Sigmoid colon (tissue), 7 donors: ENCODE results near the gene SCG5. TPM values are rescaled to one million over a fixed set of nuclear protein-coding genes. Genes with fewer than 3 reads are reported as not detected.

ENCODE experiments used
- DNase-seq: peaks from one replicate; pipeline ENCODE4 v3.0.0-alpha.2; 2019
- H3K27ac ChIP-seq, 4 donors: fragments of 200-600 bp; sonication (generic); one replicate each; pipeline ENCODE4 v1.5.1; 2016 to 2019; ENCODE audit warnings: mild to moderate bottlenecking in 1 of 4
- H3K27me3 ChIP-seq, 3 donors: fragments of 200-600 bp; sonication (generic); one replicate each; pipeline ENCODE4 v1.5.1; 2019; ENCODE audit warnings: mild to moderate bottlenecking in 1 of 3
- H3K36me3 ChIP-seq, 4 donors: fragments of 200-600 bp; sonication (generic); one replicate each; pipeline ENCODE4 v1.5.1; 2016 to 2019
- H3K4me1 ChIP-seq, 4 donors: fragments of 200-600 bp; sonication (generic); one replicate each; pipeline ENCODE4 v1.5.1; 2017 to 2019
- H3K4me3 ChIP-seq, 4 donors: fragments of 200-600 bp; sonication (generic); one replicate each; pipeline ENCODE4 v1.5.1; 2017 to 2019; ENCODE audit warnings: mild to moderate bottlenecking in 2 of 4, moderate library complexity in 1 of 4
- H3K9me3 ChIP-seq, 4 donors: fragments of 200-600 bp in 3 of 4; sonication (generic) in 3 of 4; one replicate each; pipeline versions ENCODE4 v1.5.1 to v1.6.1; 2013 to 2019
- EP300 ChIP-seq, 4 donors: sonication (generic); formaldehyde crosslinking; IDR thresholded peaks; one replicate each; pipeline ENCODE4 v1.6.1; 2017; ENCODE audit warnings: antibody characterized with exemption in 4 of 4
- POLR2A ChIP-seq, 2 donors: fragments of 450-650 bp; IDR thresholded peaks; one replicate each; pipeline ENCODE4 v1.6.1; 2016; ENCODE audit warnings: antibody characterized with exemption in 2 of 2, mild to moderate bottlenecking in 2 of 2, moderate library complexity in 2 of 2
- POLR2AphosphoS5 ChIP-seq, 4 donors: sonication (generic); formaldehyde crosslinking; IDR thresholded peaks; one replicate each; pipeline ENCODE4 v1.6.1; 2017; ENCODE audit warnings: antibody characterized with exemption in 4 of 4
- WGBS, 2 donors: extraction: QIAGEN DNeasy Blood & Tissue Kit; methylation state at CpG; one replicate each; pipeline ENCODE4 v1.1.7; 2013; 5-methylcytosine and 5-hydroxymethylcytosine counted together
- intact Hi-C: fragments of 100-400 bp; cut with DNase I; formaldehyde crosslinking; loops from one replicate; pipeline ENCODE4 v1.15.1; 2023
- polyA plus RNA-seq, 3 donors: library from polyadenylated mRNA; stranded (reverse); fragments of 200-250 nt; gene quantifications; one replicate each; pipeline ENCODE4 v1.2.3, GENCODE V29; 2013
- total RNA-seq, 4 donors: library from RNA; depleted of rRNA; stranded (reverse); fragments of >200 nt; gene quantifications; one replicate each; pipeline ENCODE4 v1.1.0, GENCODE V29; 2016
- TF ChIP-seq, protein P1 (sequence below), 4 experiments: fragments of 450-650 bp in 3 of 4; fragments of 200-600 bp in 1 of 4; IDR thresholded peaks; one replicate each; pipeline ENCODE4 v1.5.1; 2016 to 2019; ENCODE audit warnings: antibody characterized with exemption in 4 of 4, mild to moderate bottlenecking in 3 of 4, moderate library complexity in 2 of 4
- donor health status: healthy with polysubstance abuse.
- donor health status: Bipolar disorder and iron deficiency.
- donor health status: healthy.

Gene SCG5
- total and polyA plus RNA-seq, 7 donors: 2.2 to 10.0 (median 3.3) TPM

DNA sequence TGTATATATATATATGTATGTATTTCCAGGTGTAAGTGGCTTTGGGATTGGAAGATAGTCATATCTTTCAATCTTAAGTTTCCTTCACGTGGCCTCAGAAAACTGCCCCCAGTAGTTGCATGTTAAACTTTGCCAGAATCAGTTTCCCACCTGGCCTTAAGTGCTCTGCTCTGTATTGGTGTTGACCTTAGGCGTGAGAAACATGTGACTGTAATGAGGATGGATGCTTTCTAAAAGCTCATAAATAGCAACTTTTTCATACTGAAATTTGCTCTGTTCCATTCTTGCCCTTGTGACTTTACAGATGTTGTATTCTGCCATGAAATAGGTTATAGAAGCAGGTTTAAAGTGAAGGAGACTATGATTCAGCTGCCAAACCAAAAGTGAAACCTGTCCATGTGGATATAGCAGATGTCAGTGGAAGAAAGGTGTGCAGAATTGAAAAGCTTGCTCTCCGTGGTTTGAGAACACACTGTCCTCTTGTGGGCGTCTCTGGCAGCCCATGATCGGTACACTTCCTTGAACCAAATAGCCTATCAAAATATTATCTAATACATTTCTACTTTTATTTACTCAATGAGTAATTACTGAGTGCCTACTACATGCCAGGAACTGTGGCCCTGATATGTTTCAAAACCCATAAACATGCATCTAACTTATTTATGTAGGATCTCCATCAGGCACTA, 15.8 kb downstream of the SCG5 start:
- Histone ChIP-seq H3K36me3 (no peaks in the 10 kb centered on the region), H3K27ac (no peak overlapping the region), H3K27me3 (no peaks in the 10 kb centered on the region), H3K4me3 (no peak overlapping the region), H3K4me1 (peaks cover 0 to 9% (median 0%) of the 10 kb centered on the region in 4 donors), H3K9me3 (no peaks in the 10 kb centered on the region)
- 17 to 60% methylated on average over 5 of the region's 5 CpGs for WGBS, 2 donors
- TF ChIP-seq POLR2A (IDR thresholded peaks at IDR 0.05): no peak
- TF ChIP-seq POLR2AphosphoS5 (IDR thresholded peaks at IDR 0.05): no peak
- TF ChIP-seq, protein P1, sequence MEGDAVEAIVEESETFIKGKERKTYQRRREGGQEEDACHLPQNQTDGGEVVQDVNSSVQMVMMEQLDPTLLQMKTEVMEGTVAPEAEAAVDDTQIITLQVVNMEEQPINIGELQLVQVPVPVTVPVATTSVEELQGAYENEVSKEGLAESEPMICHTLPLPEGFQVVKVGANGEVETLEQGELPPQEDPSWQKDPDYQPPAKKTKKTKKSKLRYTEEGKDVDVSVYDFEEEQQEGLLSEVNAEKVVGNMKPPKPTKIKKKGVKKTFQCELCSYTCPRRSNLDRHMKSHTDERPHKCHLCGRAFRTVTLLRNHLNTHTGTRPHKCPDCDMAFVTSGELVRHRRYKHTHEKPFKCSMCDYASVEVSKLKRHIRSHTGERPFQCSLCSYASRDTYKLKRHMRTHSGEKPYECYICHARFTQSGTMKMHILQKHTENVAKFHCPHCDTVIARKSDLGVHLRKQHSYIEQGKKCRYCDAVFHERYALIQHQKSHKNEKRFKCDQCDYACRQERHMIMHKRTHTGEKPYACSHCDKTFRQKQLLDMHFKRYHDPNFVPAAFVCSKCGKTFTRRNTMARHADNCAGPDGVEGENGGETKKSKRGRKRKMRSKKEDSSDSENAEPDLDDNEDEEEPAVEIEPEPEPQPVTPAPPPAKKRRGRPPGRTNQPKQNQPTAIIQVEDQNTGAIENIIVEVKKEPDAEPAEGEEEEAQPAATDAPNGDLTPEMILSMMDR (IDR thresholded peaks at IDR 0.05): no peak
- intact Hi-C loops: no loop called here
- no peak for DNase-seq

DNA sequence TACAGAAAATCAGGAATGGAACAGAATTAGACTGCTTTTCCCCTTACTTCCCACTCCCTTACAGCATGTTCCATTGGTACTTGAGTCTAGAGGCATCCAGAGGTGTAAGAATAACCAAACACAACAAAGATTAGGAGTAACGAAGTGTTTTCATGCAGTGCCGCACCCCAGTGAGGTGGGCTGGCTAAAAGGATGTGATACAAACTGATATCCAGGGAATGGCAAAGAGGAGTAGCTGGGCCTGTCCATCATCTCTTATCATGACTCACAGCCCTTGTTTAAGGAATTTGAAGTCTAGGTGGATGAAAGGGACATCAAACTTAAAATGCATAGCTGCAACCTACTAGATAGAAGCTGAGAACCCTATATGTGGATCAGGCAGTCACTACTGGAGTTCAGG, 16.4 kb downstream of the SCG5 start:
- WGBS, 2 donors: 94 to 98% methylated on average over 2 of the region's 2 CpGs
- no peak for TF ChIP-seq POLR2A (IDR thresholded peaks at IDR 0.05)
- TF ChIP-seq EP300 (IDR thresholded peaks at IDR 0.05): no peak
- TF ChIP-seq POLR2AphosphoS5 (IDR thresholded peaks at IDR 0.05): no peak
- H3K27ac ChIP-seq: no peak overlapping the region
- intact Hi-C loops: no loop called here
- H3K9me3 ChIP-seq: no peaks in the 10 kb centered on the region
- H3K27me3 ChIP-seq: no peaks in the 10 kb centered on the region
- no peak overlapping the region for H3K4me3 ChIP-seq
- peaks cover 0 to 9% (median 0%) of the 10 kb centered on the region in 4 donors for H3K4me1 ChIP-seq
- H3K36me3 ChIP-seq: no peaks in the 10 kb centered on the region
- DNase-seq: no peak

DNA sequence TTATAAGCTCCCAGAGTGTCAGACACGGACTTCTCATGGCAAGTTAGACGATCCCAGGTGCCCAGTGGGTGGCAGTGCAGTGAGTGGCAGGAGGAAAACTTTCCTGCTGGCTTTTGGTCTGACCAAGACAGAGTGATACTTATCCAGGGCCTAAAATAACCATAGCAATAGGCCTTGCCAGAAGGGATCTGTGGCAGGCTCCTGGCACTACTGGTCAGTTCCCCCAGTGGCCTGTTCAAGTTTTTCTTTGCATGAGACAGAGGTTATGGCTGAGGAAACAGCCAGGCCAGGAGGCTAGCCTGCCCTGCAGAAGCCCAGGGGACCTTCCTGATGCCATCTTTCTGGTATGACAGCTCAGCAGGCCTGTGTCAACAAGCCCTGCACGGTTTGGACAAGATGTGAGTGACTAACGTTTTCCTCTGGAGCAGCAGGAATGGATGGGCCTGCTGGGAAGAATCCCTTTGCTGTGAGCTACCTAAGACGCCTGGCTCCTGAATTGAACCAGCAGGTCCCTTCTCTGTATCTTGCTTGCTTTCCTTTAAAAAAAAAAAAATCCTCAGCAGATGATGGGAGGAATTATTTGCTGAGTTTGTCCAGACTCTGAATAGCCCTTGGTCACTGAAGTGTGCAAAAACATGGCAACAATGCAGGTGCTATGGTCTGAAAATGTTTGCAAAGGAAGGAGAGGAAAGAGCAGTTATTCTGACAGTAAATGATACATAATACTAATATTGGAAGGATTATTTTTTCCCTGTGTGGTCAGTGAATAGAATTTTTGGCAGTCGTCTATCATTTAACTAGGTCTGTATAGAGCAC, 18.0 kb downstream of the SCG5 start:
- Histone ChIP-seq H3K4me3 (no peak overlapping the region), H3K4me1 (peaks cover 0 to 9% (median 0%) of the 10 kb centered on the region in 4 donors), H3K36me3 (no peaks in the 10 kb centered on the region), H3K27ac (peak overlapping the region in 2 of 4 donors; percentile 2 to 48), H3K9me3 (no peaks in the 10 kb centered on the region), H3K27me3 (no peaks in the 10 kb centered on the region)
- DNase-seq: no peak
- 50 to 75% methylated on average over 6 of the region's 6 CpGs for WGBS, 2 donors
- intact Hi-C loops: loop anchor here (5.0 kb wide), 1 partner anchor 473 kb away; no protein-coding TSS in a partner anchor
- TF ChIP-seq POLR2AphosphoS5 (IDR thresholded peaks at IDR 0.05): no peak
- TF ChIP-seq POLR2A (IDR thresholded peaks at IDR 0.05): no peak
- TF ChIP-seq, protein P1 (IDR thresholded peaks at IDR 0.05): no peak
- TF ChIP-seq EP300 (IDR thresholded peaks at IDR 0.05): no peak

DNA sequence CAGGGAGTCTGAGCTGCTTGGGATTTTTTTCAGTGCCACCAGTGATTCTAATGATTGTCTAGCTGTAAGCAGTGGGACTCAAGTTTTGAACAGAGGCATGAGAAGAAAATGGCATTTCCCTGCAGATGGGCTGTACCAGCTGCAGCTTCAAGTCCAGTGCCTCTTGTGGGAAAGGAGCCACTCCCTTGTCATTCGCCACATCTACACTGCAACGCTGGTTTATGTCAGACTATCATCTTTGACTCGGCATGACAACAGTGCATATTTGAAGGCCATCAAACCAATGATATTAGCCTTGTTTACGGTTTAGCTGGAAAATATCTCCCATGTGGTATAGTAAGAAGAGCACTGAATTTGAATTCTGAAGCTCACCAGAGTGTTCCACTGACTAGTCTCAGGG, 22.2 kb downstream of the SCG5 start:
- Histone ChIP-seq H3K27me3 (no peaks in the 10 kb centered on the region), H3K9me3 (no peaks in the 10 kb centered on the region), H3K27ac (no peak overlapping the region), H3K4me3 (no peak overlapping the region), H3K36me3 (no peaks in the 10 kb centered on the region), H3K4me1 (peaks cover 0 to 9% (median 0%) of the 10 kb centered on the region in 4 donors)
- TF ChIP-seq EP300 (IDR thresholded peaks at IDR 0.05) (no peak), POLR2AphosphoS5 (IDR thresholded peaks at IDR 0.05) (no peak), POLR2A (IDR thresholded peaks at IDR 0.05) (no peak)
- TF ChIP-seq, protein P1 (IDR thresholded peaks at IDR 0.05): no peak
- intact Hi-C loops: loop anchor here (2.0 to 5.0 kb wide), 2 partner anchors 331 to 469 kb away; no protein-coding TSS in a partner anchor
- 87 to 96% methylated on average over 4 of the region's 4 CpGs for WGBS, 2 donors
- no peak for DNase-seq

DNA sequence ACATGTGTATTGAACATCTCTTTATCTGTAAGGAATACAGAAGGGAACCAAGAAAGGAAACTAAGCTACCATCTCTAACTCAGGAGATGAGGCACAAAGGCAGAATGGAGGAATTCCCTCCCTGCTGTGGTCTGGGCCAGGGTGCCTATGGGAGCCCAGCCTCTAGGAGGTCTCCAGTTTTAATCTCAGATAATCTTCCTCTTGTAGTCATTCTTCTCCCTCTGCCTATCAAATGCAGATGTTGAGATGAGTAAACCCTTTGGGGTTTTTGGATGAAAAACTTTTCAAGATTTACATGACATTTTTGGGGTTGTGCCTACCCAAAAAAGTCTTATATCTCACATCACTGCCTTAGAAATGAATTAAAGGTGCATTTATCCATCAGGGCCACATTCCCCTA, 23.3 kb downstream of the SCG5 start:
- H3K4me3 ChIP-seq: no peak overlapping the region

More for the DNA sequence above, 23.3 kb downstream of the SCG5 start:
- no peak for TF ChIP-seq POLR2A (IDR thresholded peaks at IDR 0.05)
- no peak for DNase-seq
- no peaks in the 10 kb centered on the region for H3K27me3 ChIP-seq
- no peaks in the 10 kb centered on the region for H3K9me3 ChIP-seq
- no peak overlapping the region for H3K27ac ChIP-seq
- H3K36me3 ChIP-seq: no peaks in the 10 kb centered on the region
- intact Hi-C loops: loop anchor here (5.0 kb wide), 1 partner anchor 468 kb away; no protein-coding TSS in a partner anchor
- H3K4me1 ChIP-seq: peaks cover 0 to 4% (median 0%) of the 10 kb centered on the region in 4 donors
